ENCODE results near the gene TRIOBP. TPM values are rescaled to one million over a fixed set of nuclear protein-coding genes. Genes with fewer than 3 reads are reported as not detected.

The TRIOBP gene
- total RNA-seq, 4 donors from 2014 or later, result 58.6 to 71.6 (median 64.3) TPM

DNA sequence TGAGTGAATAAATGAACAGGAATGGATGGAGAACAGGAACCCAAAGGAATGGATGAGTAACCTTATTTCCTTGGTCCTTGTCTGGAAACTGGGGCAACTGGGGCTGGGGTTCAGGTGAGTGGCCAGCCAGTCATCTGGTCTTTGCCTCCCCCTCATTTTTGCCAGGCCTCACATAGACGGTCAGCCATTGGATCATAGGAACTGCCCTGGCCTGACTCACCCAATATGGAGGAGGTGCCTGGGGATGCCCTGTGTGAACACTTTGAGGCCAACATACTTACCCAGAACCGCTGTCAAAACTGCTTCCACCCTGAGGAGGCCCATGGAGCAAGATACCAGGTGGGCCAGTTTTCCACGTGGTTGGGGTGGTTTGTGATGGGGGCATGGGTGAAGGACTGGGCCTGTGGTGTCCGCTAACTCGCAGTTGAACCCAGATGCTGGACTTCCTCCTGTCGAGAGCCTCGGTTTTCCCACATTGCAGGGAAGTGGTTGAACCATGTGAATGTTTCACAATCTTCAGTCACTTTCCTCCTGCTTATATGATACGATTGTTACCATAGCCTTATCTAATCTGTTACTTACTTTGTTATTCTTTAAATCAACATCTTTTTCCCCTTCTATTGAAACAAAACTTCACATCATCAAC lies 4.4 kb downstream of the TRIOBP start:
- peaks cover 11% of the 10 kb centered on the region for H3K4me1 ChIP-seq
- no peak overlapping the region for H3K27ac ChIP-seq
- peaks cover 5% of the 10 kb centered on the region for H3K36me3 ChIP-seq
- 71% methylated on average over 8 of the region's 8 CpGs for WGBS
- TF ChIP-seq CTCF (IDR thresholded peaks at IDR 0.05) (no peak), EP300 (IDR thresholded peaks at IDR 0.05) (no peak), POLR2A (IDR thresholded peaks at IDR 0.05) (no peak)
- no peak for DNase-seq (ENCODE audit: low spot score in 2 of 2)
- no peak overlapping the region for H3K4me3 ChIP-seq
- no peaks in the 10 kb centered on the region for H3K27me3 ChIP-seq
- no peaks in the 10 kb centered on the region for H3K9me3 ChIP-seq

DNA sequence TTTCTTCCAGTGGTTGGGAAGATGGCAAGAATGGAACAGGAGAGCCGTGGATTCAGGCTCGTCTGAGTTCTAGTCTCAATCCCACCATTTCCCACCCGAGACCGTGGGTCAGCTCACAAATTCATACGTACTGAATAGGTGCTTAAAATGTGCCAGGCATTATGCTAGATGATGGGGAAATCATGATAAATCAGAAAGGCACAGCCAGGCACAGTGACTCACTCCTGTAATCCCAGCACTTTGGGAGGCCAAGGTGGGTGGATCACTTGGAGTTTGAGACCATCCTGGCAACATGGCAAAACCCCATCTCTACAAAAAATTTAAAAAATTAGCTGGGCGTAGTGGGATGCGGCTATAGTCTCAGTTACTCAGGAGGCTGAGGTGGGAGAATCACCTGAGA lies 7.1 kb downstream of the TRIOBP start:
- no peak for TF ChIP-seq POLR2AphosphoS5 (IDR thresholded peaks at IDR 0.05)
- no peak for TF ChIP-seq CTCF (IDR thresholded peaks at IDR 0.05)
- TF ChIP-seq EP300 (IDR thresholded peaks at IDR 0.05), result no peak
- no peak for TF ChIP-seq POLR2A (IDR thresholded peaks at IDR 0.05)
- Histone ChIP-seq H3K27me3 (no peaks in the 10 kb centered on the region), H3K4me3 (no peak overlapping the region), H3K4me1 (no peaks in the 10 kb centered on the region), H3K36me3 (peaks cover 5% of the 10 kb centered on the region), H3K9me3 (no peaks in the 10 kb centered on the region), H3K27ac (no peak overlapping the region)
- DNase-seq (ENCODE audit: low spot score in 2 of 2), result no peak
- WGBS, result 79% methylated on average over 7 of the region's 7 CpGs

- H3K4me1 ChIP-seq, result no peaks in the 10 kb centered on the region
- H3K27ac ChIP-seq, result no peak overlapping the region
- no peak for DNase-seq (ENCODE audit: low spot score in 2 of 2)
- H3K36me3 ChIP-seq, result peaks cover 5% of the 10 kb centered on the region
- no peaks in the 10 kb centered on the region for H3K27me3 ChIP-seq
- WGBS, result 76% methylated on average over 3 of the region's 3 CpGs
- H3K4me3 ChIP-seq, result no peak overlapping the region
- H3K9me3 ChIP-seq, result no peaks in the 10 kb centered on the region
- TF ChIP-seq EP300 (IDR thresholded peaks at IDR 0.05), result no peak
- TF ChIP-seq POLR2AphosphoS5 (IDR thresholded peaks at IDR 0.05), result no peak
- TF ChIP-seq POLR2A (IDR thresholded peaks at IDR 0.05), result no peak
These were observed 7.8 kb downstream of the TRIOBP start for GRCh38 chr22:37704645-37705044.

DNA sequence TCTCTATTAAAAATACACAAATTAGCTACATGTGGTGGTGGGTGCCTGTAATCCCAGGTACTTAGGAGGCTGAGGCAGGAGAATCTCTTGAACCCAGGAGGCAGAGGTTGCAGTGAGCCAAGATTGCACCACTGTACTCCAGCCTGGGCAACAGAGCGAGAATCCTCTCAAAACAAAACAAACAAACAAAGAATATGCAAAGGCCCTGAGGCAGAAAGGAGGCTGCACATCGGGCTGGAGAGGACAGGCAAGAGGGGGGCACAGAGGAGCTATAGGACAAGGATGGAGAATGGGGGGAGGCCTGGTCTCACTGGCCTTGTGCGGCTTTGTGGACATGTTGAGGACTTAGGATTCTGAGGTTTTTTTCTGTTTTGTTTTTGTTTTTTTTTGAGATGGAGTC lies 8.4 kb downstream of the TRIOBP start:
- WGBS, result 94% methylated on average over 3 of the region's 3 CpGs
- H3K36me3 ChIP-seq, result peaks cover 5% of the 10 kb centered on the region
- DNase-seq (ENCODE audit: low spot score in 2 of 2), result no peak
- H3K27me3 ChIP-seq, result no peaks in the 10 kb centered on the region
- H3K9me3 ChIP-seq, result no peaks in the 10 kb centered on the region
- H3K4me1 ChIP-seq, result no peaks in the 10 kb centered on the region
- no peak overlapping the region for H3K27ac ChIP-seq
- no peak for TF ChIP-seq POLR2A (IDR thresholded peaks at IDR 0.05)
- no peak for TF ChIP-seq EP300 (IDR thresholded peaks at IDR 0.05)
- no peak for TF ChIP-seq CTCF (IDR thresholded peaks at IDR 0.05)
- no peak for TF ChIP-seq POLR2AphosphoS5 (IDR thresholded peaks at IDR 0.05)
- H3K4me3 ChIP-seq, result no peak overlapping the region

DNA sequence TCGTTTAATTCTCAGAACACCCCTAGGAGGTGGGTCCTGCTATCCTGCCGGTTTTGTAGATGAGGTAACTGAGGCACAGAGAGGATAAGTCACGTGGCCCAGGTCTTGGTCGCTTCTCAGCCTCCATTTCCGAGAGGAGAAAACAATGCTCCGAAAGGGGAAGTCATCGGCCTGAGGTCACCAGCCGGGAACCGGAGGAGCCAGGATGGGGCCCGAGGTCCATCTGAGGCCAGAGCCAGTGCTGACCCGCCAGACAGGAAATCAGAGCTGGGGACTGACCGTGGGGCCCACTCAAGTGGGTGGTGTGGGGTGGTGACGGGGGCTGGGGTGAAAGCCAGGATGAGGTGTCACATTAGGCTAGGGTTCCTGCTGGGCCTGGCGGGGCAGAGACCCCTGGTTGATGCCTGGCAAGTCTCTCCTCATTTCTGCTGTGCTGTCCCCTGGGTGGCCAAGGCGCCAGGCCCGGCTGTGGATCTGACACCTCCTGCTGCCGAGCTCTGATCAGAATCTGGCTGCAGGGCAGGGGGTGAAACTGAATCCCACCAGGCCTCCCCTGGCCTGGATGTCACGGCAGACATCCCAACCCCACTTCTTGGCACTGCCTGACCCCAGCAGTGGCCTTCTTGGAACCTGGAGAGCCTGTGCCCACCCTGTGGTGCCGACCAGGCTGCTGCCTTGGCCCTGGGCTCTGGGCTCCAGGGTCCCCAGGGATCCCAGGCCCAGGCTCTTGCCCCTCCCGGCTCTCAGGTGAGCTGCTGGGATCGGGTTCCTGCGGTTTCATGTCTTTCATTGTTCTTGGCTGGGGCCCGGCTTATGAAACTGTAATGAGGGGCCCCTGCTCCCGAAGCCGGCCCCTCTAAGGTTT lies 12.0 kb downstream of the TRIOBP start:
- Histone ChIP-seq H3K4me3 (no peak overlapping the region), H3K27me3 (no peaks in the 10 kb centered on the region), H3K4me1 (no peaks in the 10 kb centered on the region), H3K9me3 (no peaks in the 10 kb centered on the region), H3K36me3 (peaks cover 3% of the 10 kb centered on the region), H3K27ac (no peak overlapping the region)
- no peak for DNase-seq (ENCODE audit: low spot score in 2 of 2)
- no peak for TF ChIP-seq POLR2AphosphoS5 (IDR thresholded peaks at IDR 0.05)
- TF ChIP-seq POLR2A (IDR thresholded peaks at IDR 0.05), result no peak
- TF ChIP-seq CTCF (IDR thresholded peaks at IDR 0.05), result no peak
- no peak for TF ChIP-seq EP300 (IDR thresholded peaks at IDR 0.05)
- WGBS, result 78% methylated on average over 14 of the region's 25 CpGs

All from suprapubic skin (tissue), 4 donors.